AG04449 (cell line): Measurements from ENCODE around the gene SLC38A9.

ENCODE experiments used
- CTCF ChIA-PET: fragments of 350-600 bp; formaldehyde crosslinking; extraction: SDS; loops from one replicate; lab custom pipeline; 2021; ENCODE audit warnings: antibody characterized with exemption; lab: Yijun Ruan, JAX
- POLR2A ChIA-PET: fragments of 400-600, 350-600 bp; formaldehyde crosslinking; extraction: SDS; loops from one replicate; lab custom pipeline; 2020; ENCODE audit warnings: antibody characterized with exemption, inconsistent platforms; lab: Yijun Ruan, JAX
- DNase-seq: peaks from one replicate; pipeline ENCODE4 v3.0.0-alpha.2; 2010; ENCODE audit warnings: low read depth, low spot score
- H3K4me3 ChIP-seq: 2 replicates; pipeline ENCODE4 v1.5.1; 2011; ENCODE audit warnings: low read depth, mild to moderate bottlenecking, control low read depth, low read length
- CTCF ChIP-seq: IDR thresholded peaks from one replicate; pipeline ENCODE4 v1.5.1; 2011; ENCODE audit warnings: mild to moderate bottlenecking, moderate library complexity, low read length, control low read depth, inconsistent platforms; ENCODE audit not compliant: insufficient read depth; ENCODE audit errors: missing control alignments

The SLC38A9 gene

GRCh38 chr5:55665065-55665464 lies 47.1 kb downstream of the SLC38A9 start:
- no peak for TF ChIP-seq CTCF
- H3K4me3 ChIP-seq, result no peak overlapping the region
- POLR2A ChIA-PET, result no interaction called here
- CTCF ChIA-PET, result interaction anchor here (1.1 kb wide), 1 partner anchor 27 kb away, joined by 3 read pairs; no protein-coding TSS in a partner anchor
- no peak for DNase-seq

GRCh38 chr5:55657443-55657842 lies 54.7 kb downstream of the SLC38A9 start:
- no peak for DNase-seq
- H3K4me3 ChIP-seq, result no peak overlapping the region
- ChIA-PET CTCF (no interaction called here), POLR2A (interaction anchor here (0.6 kb wide), 1 partner anchor 208 kb away, joined by 4 read pairs; no protein-coding TSS in a partner anchor)
- TF ChIP-seq CTCF, result no peak

- DNase-seq, result peak; percentile 40
- CTCF ChIA-PET, result interaction anchor here (1.4 kb wide), 1 partner anchor 16 kb away, joined by 3 read pairs; no protein-coding TSS in a partner anchor
- TF ChIP-seq CTCF, result no peak
- POLR2A ChIA-PET, result no interaction called here
- H3K4me3 ChIP-seq, result no peak overlapping the region
Observed at GRCh38 chr5:55650386-55650785, 61.7 kb downstream of the SLC38A9 start.

- no peak for DNase-seq
- ChIA-PET CTCF (interaction anchor here (1.4 kb wide), 1 partner anchor 16 kb away, joined by 3 read pairs; no protein-coding TSS in a partner anchor), POLR2A (no interaction called here)
- H3K4me3 ChIP-seq, result no peak overlapping the region
- no peak for TF ChIP-seq CTCF
Observed at GRCh38 chr5:55649963-55650362, 62.2 kb downstream of the SLC38A9 start.

- ChIA-PET POLR2A (no interaction called here), CTCF (interaction anchor here (0.9 kb wide), 1 partner anchor 9 kb away, joined by 3 read pairs; no protein-coding TSS in a partner anchor)
- TF ChIP-seq CTCF, result no peak
- no peak for DNase-seq
- H3K4me3 ChIP-seq, result no peak overlapping the region
Observed at GRCh38 chr5:55645304-55645703, 66.8 kb downstream of the SLC38A9 start.

GRCh38 chr5:55638455-55638854 lies 73.7 kb downstream of the SLC38A9 start:
- TF ChIP-seq CTCF, result no peak
- ChIA-PET POLR2A (no interaction called here), CTCF (no interaction called here)
- H3K4me3 ChIP-seq, result no peak overlapping the region
- DNase-seq, result no peak
